Activated T-cell treated with anti-CD3 and anti-CD28 coated beads, Interleukin-2, amount 50 U/mL, for 72 hours (primary cell): ENCODE measurements around the gene ZMYM4. TPM values are rescaled to one million over a fixed set of nuclear protein-coding genes. Genes with fewer than 3 reads are reported as not detected.
"Not testable (repeated sequence)": the region's sequence is repeated elsewhere in the genome, so short reads cannot be mapped to it uniquely, and the experiment has no call there.

Experiments
- ATAC-seq, 2 donors: fragments of 150-1000 bp; cut with Tn5 transposase; replicated peaks in 1 of 2; 2 replicates each; pipeline ENCODE4 v1.10.0; 2021; ENCODE audit warnings: moderate library complexity in 2 of 2, mild to moderate bottlenecking in 1 of 2
- DNase-seq, 2 donors: peaks; one replicate each; pipeline ENCODE4 v3.0.0; 2021 to 2022; ENCODE audit warnings: mixed read lengths in 1 of 2
- H3K27ac Mint-ChIP-seq: one replicate; pipeline ENCODE4 v1.8.0; 2022; ENCODE audit warnings: mild to moderate bottlenecking, moderate library complexity, mixed read lengths
- H3K27me3 Mint-ChIP-seq: one replicate; pipeline ENCODE4 v1.8.0; 2022; ENCODE audit warnings: low read depth, mixed read lengths
- H3K36me3 Mint-ChIP-seq, 2 donors: one replicate each; pipeline ENCODE4 v1.8.0; 2022; ENCODE audit warnings: mixed read lengths in 2 of 2, mild to moderate bottlenecking in 1 of 2; ENCODE audit not compliant: insufficient read depth in 2 of 2
- H3K4me1 Mint-ChIP-seq: one replicate; pipeline ENCODE4 v1.8.0; 2022; ENCODE audit warnings: low read depth, mixed read lengths
- H3K4me3 Mint-ChIP-seq, 2 donors: one replicate each; pipeline ENCODE4 v1.8.0; 2022; ENCODE audit warnings: mild to moderate bottlenecking in 2 of 2, mixed read lengths in 2 of 2, moderate library complexity in 2 of 2
- H3K9me3 Mint-ChIP-seq, 2 donors: one replicate each; pipeline ENCODE4 v1.8.0; 2022; ENCODE audit warnings: mixed read lengths in 2 of 2
- total RNA-seq, 2 donors: library from RNA; stranded (reverse); gene quantifications; one replicate each; pipeline ENCODE4 v1.2.3, GENCODE V29; 2022

ZMYM4 gene
- total RNA-seq, 2 donors from 2014 or later = 37.5 to 54.7 TPM

DNA sequence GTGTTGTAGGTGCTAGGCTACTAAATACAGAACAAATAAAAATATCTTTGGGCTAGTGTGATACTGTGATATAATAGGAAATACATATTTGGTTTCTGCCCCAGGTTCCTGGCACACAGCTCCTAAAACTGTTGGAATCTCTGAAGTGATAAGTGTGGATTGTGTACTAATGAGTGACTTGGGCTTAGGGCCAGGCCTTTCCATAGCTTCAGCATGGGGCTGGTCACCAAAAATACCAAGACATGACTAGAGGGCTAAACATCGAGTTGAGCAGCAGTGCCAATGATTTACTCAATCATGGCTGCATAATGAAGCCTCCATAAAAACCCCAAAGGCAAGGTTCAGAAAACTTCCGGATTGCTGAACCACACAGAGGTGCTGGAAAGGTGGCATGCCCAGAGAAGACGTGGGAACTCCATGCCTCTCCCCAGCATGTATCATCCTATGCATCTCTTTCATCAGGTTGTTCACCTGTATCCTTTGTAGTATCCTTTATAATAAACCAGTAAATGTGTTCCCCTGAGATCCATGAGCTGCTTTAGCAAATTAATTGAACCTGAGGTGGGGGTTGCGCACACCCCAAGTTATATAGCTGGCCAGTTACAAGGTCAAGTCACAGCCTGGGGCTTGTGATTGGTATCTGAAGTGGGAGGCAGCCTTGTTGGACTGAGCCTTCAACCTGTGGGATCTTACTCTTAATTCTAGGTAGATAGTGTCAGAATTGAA lies 51.6 kb downstream of the ZMYM4 start:
- peaks cover 0 to 2% of the 10 kb centered on the region in 2 donors for H3K9me3 Mint-ChIP-seq
- peaks cover 15% of the 10 kb centered on the region for H3K4me1 Mint-ChIP-seq
- ATAC-seq = no peak
- no peaks in the 10 kb centered on the region for H3K27me3 Mint-ChIP-seq
- H3K27ac Mint-ChIP-seq = no peak overlapping the region
- no peak for DNase-seq
- no peak overlapping the region for H3K4me3 Mint-ChIP-seq
- peaks cover 0 to 7% of the 10 kb centered on the region in 2 donors for H3K36me3 Mint-ChIP-seq

DNA sequence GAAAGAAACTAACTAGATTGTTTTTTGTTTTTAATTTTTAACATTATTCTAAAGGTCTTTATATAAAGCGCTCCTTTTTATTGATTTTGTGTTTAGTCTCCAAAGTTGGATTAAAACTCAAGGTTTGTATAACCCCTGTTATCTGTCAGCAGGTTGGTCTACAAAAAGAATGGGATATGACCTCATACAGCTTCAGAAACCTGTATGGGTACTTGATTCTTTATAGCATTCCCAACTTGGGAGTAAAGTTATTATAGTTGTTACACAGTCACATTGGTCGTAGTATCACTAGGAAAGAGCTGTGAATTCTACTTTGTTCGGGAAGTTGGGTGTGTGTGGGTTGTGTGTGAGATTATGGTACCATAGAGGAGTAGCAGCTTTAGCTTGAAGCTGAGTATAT lies 52.4 kb downstream of the ZMYM4 start:
- H3K27me3 Mint-ChIP-seq = no peaks in the 10 kb centered on the region
- H3K4me1 Mint-ChIP-seq = peaks cover 15% of the 10 kb centered on the region
- ATAC-seq (no peak), DNase-seq (no peak)
- no peak overlapping the region for H3K4me3 Mint-ChIP-seq
- H3K9me3 Mint-ChIP-seq = peaks cover 0 to 2% of the 10 kb centered on the region in 2 donors
- peaks cover 0 to 7% of the 10 kb centered on the region in 2 donors for H3K36me3 Mint-ChIP-seq
- H3K27ac Mint-ChIP-seq = no peak overlapping the region

DNA sequence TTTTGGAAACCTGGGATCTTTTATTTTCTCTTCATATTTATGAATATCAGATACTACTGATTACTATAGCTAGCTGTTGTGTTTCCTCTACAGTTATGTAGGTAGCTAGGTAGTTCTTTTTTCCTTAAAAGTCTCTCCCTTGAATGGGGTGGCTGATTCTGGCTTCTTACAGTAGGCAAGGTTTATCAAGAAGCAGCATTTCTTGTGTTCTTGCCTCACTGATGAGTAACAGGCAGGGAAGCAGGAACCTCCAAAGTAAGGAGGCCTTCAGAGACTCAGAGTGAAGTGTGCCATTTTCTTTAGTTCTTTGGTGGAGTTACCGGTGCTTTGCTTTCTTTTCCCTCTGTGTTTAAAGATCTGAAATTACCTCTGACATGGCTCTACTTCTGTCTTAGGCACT lies 56.0 kb downstream of the ZMYM4 start:
- DNase-seq = no peak
- H3K27me3 Mint-ChIP-seq = no peaks in the 10 kb centered on the region
- peaks cover 0 to 2% of the 10 kb centered on the region in 2 donors for H3K9me3 Mint-ChIP-seq
- H3K27ac Mint-ChIP-seq = no peak overlapping the region
- no peak for ATAC-seq
- H3K4me1 Mint-ChIP-seq = peaks cover 15% of the 10 kb centered on the region
- H3K4me3 Mint-ChIP-seq = no peak overlapping the region
- peaks cover 0 to under 1% of the 10 kb centered on the region in 2 donors for H3K36me3 Mint-ChIP-seq

DNA sequence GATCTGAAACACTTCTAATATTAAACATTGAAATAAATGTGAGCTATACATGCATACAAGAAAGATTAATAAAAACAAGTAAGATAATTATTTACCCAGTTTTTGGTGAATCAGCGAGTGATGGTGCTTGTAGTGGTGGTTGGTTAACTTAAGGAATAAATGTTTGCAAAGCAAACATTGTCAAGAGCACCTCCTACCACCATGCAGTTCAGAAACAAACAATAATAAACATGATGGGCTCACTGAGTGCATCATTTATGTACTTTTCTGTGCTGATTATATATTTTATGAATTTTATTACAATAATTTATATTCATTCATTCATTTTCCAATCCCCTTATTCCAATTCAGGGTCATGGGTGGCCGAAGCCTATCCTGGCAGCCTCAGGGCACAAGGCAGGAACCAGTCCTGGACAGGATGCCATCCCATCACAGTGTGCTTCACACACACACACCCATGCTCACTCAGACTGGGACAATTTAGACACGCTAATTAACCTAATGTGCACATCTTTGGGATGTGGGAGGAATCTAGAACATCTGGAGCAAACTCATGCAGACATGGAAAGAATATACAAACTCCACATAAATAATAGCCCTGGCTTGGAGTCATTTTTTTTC lies 57.8 kb downstream of the ZMYM4 start:
- Mint-ChIP-seq H3K36me3 (no peaks in the 10 kb centered on the region), H3K9me3 (peaks cover 0 to 2% of the 10 kb centered on the region in 2 donors), H3K4me1 (peaks cover 15% of the 10 kb centered on the region), H3K4me3 (no peak overlapping the region), H3K27me3 (no peaks in the 10 kb centered on the region), H3K27ac (no peak overlapping the region)
- DNase-seq (no peak), ATAC-seq (no peak)

DNA sequence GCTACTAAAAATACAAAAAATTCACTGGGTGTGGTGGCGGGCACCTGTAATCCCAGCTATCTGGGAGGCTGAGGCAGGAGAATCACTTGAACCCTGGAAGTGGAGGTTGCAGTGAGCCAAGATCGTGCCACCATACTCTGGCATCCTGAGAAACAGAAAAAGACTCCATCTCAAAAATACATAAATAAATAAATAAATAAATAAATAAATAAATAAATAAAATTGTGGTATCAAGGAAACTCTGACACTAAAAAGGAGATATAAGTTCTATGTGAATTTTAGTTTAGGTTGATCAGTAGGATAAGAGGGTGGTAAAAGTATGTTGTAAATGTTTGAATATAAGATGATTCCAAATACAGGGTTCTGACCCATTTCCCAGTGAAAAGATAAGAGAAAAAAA lies 63.1 kb downstream of the ZMYM4 start:
- not testable (repeated sequence) for H3K4me1 Mint-ChIP-seq, H3K9me3 Mint-ChIP-seq

DNA sequence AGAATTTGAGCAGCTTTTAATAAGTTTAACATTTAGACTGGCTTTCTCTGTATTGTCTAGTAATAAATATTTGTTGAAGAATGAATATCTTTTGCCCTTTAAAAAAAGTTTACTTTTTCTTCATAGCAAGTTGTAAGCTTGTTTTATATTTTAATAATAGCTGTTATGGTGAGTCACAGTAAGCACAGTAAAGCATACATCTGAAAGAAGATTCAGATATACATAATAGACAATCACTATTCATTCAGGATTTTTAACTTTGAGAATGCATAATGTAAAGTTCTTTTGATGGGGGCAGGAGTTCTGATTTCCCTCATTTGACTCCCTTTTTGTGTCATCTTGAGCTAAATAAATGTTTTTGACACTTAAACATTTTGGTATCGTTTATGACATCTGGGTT lies 66.0 kb downstream of the ZMYM4 start:
- peaks cover 0 to 8% of the 10 kb centered on the region in 2 donors for H3K36me3 Mint-ChIP-seq
- no peak for ATAC-seq
- no peak for DNase-seq
- H3K9me3 Mint-ChIP-seq = no peaks in the 10 kb centered on the region
- H3K27me3 Mint-ChIP-seq = no peaks in the 10 kb centered on the region
- H3K4me3 Mint-ChIP-seq = no peak overlapping the region
- H3K27ac Mint-ChIP-seq = peak overlapping the region; percentile 33
- no peaks in the 10 kb centered on the region for H3K4me1 Mint-ChIP-seq

More for the DNA sequence above, 63.1 kb downstream of the ZMYM4 start:
- H3K4me3 Mint-ChIP-seq, H3K36me3 Mint-ChIP-seq, ATAC-seq, H3K27ac Mint-ChIP-seq, DNase-seq, H3K27me3 Mint-ChIP-seq: not testable (repeated sequence)

DNA sequence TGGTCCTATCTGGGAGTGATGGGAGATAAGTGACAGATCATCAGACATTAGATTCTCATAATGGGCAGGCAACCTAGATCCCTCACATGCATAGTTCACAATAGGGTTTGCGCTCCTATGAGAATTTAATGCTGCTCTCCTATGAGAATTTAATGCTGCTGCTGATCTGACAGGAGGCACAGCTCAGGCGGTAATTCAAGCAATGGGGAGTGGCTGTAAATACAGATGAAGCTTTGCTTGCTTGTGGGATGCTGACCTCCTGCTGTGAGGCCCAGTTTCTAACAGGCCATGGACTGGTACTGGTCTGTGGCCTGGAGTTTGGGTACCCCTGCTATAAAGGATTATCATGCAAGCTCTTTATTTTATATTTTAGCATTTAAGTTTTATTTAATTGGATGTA lies 72.0 kb downstream of the ZMYM4 start:
- Mint-ChIP-seq H3K9me3 (no peaks in the 10 kb centered on the region), H3K4me1 (peaks cover 7% of the 10 kb centered on the region), H3K27me3 (no peaks in the 10 kb centered on the region), H3K36me3 (peaks cover 0 to 6% of the 10 kb centered on the region in 2 donors), H3K27ac (no peak overlapping the region), H3K4me3 (no peak overlapping the region)
- ATAC-seq = no peak
- no peak for DNase-seq

DNA sequence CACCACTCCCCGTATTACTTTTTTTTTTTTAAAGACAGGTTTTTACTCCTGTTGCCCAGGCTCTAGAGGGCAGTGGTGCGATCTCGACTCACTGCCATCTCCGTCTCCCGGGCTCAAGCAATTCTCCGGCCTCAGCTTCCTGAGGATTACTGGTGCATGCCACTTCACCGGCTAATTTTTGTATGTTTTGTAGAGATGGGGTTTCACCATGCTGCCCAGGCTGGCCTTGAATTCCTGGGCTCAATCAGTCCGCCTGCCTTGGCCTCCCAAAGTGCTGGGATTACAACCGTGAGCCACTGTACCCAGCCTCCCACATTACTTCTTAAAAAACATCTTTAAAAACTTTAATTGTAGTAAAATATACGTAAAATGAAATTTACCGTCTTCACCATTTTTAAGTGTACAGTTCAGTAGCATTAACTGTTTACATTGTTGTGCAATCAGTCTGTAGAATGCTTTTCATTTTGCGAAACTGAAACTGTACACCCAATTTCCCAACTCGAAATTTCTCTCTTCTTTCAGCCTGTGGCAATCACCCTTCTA lies 77.0 kb downstream of the ZMYM4 start:
- H3K4me1 Mint-ChIP-seq = peaks cover 14% of the 10 kb centered on the region

DNA sequence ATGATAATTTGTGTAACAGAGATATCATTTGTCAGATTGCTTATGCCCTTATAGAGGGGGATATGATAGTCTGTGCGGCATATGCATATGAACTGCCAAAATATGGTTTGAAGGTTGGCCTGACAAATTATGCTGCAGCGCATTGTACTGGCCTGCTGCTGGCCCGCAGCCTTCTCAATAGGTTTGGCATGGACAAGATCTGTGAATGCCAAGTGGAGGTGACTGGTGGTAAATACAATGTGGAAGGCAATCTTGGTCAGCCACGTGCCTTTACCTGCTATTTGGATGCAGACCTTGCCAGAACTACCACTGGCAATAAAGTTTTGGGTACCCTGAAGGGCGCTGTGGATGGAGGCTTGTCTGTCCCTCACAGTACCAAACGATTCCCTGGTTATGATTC lies 82.4 kb downstream of the ZMYM4 start:
- Mint-ChIP-seq H3K27ac (no peak overlapping the region), H3K4me3 (no peak overlapping the region), H3K9me3 (no peaks in the 10 kb centered on the region), H3K4me1 (peaks cover 3% of the 10 kb centered on the region), H3K27me3 (no peaks in the 10 kb centered on the region), H3K36me3 (no peaks in the 10 kb centered on the region)
- DNase-seq (no peak), ATAC-seq (no peak)

More for the DNA sequence above, 77.0 kb downstream of the ZMYM4 start:
- Mint-ChIP-seq H3K4me3 (no peak overlapping the region), H3K27me3 (no peaks in the 10 kb centered on the region), H3K36me3 (no peaks in the 10 kb centered on the region), H3K9me3 (no peaks in the 10 kb centered on the region), H3K27ac (no peak overlapping the region)
- DNase-seq (no peak), ATAC-seq (no peak)

DNA sequence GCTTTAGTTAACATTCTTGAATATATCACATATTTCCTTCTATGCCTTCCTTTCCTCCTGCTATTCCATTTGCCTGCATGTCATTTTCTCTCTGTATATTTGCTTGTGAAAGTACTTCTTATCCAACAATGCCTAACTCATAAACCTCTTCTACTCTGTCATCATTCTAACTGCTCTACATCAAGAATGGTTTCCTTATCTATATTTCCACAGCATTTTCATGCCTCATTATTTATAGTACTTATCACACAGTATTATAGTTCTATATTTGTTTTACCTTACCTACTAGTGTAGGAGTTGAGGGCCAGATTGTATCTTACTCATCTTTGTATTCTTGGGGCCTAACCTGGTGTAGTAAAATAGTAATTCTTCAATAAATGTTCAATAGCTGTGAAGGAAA lies 91.5 kb downstream of the ZMYM4 start:
- DNase-seq (no peak), ATAC-seq (no peak)
- H3K36me3 Mint-ChIP-seq = peaks cover 4 to 14% of the 10 kb centered on the region in 2 donors
- H3K9me3 Mint-ChIP-seq = no peaks in the 10 kb centered on the region
- H3K4me1 Mint-ChIP-seq = peaks cover 8% of the 10 kb centered on the region
- H3K27me3 Mint-ChIP-seq = no peaks in the 10 kb centered on the region
- H3K27ac Mint-ChIP-seq = no peak overlapping the region
- no peak overlapping the region for H3K4me3 Mint-ChIP-seq

DNA sequence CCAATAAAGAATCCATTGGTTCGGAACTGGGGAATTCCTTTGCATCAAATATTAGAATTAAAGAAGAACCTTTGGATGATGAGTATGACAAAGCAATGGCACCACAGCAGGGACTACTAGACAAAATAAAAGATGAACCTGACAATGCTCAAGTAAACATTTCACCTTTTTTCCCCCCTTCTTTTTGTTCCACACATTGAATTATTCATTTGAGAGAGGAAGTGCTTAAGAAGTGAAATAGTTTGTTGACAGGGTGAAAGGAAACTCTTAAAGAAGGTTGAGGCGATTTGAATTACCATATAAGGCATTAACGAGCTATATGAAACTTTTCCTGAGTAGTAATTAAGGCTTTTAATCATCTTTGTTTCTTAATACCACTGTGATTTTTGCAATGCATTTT lies 93.1 kb downstream of the ZMYM4 start:
- no peak for DNase-seq
- Mint-ChIP-seq H3K4me1 (peaks cover 8% of the 10 kb centered on the region), H3K27ac (no peak overlapping the region), H3K4me3 (no peak overlapping the region), H3K27me3 (no peaks in the 10 kb centered on the region), H3K9me3 (no peaks in the 10 kb centered on the region), H3K36me3 (peaks cover 4 to 14% of the 10 kb centered on the region in 2 donors)
- no peak for ATAC-seq

DNA sequence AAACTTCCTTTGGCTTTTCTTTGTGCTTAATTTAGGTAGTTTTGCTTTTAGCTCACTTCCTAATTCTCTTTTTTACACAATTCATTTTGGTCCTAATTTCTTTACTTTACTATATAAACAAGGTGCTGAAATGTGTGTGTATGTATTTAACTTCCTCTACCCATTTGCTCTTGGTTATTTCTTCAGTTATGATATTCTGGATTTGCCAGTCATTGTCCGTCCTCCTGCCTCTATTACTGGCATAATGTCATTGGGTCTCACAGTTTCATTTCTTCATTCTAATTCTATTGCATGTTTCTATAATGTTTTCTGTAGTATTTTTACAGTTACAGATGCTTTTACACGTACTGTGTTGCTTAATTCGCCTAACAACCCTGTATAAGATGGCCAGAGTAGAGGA lies 96.2 kb downstream of the ZMYM4 start:
- DNase-seq (no peak), ATAC-seq (no peak)
- H3K36me3 Mint-ChIP-seq = peaks cover 4 to 14% of the 10 kb centered on the region in 2 donors
- H3K9me3 Mint-ChIP-seq = no peaks in the 10 kb centered on the region
- no peak overlapping the region for H3K27ac Mint-ChIP-seq
- H3K27me3 Mint-ChIP-seq = no peaks in the 10 kb centered on the region
- peaks cover 8% of the 10 kb centered on the region for H3K4me1 Mint-ChIP-seq
- H3K4me3 Mint-ChIP-seq = no peak overlapping the region

DNA sequence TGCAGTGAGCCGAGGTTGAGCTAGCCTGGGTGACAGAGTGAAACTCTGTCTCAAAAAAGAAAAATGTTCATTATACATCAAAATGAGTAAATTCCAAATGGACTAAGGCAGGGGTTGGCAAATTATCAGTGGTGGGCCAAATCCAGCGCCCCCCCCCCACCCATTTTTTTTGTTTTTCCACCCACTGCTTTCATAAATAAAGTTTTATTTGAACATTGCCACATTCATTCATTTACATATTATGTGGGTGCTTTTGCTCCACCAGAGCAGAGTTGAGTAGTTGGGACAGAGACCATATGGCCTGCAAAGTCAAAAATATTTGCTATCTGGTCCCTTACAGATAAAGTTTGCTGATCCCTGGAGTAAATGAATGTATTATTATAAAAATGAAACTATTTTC lies 99.4 kb downstream of the ZMYM4 start:
- DNase-seq (no peak), ATAC-seq (no peak)
- H3K27me3 Mint-ChIP-seq = no peaks in the 10 kb centered on the region
- no peaks in the 10 kb centered on the region for H3K9me3 Mint-ChIP-seq
- no peak overlapping the region for H3K27ac Mint-ChIP-seq
- H3K36me3 Mint-ChIP-seq = peaks cover 0 to 4% of the 10 kb centered on the region in 2 donors
- peaks cover 8% of the 10 kb centered on the region for H3K4me1 Mint-ChIP-seq
- H3K4me3 Mint-ChIP-seq = no peak overlapping the region
